Stimulated activated CD4-positive, alpha-beta T cell treated with anti-CD3 and anti-CD28 coated beads, Interleukin-2, amount 100 ng/mL, for 48 hours (primary cell): ENCODE results near the gene IL4R.

ENCODE experiments used
- DNase-seq, 2 donors: peaks; one replicate each; pipeline ENCODE4 v3.0.0-alpha.2; 2020

The IL4R gene

DNA sequence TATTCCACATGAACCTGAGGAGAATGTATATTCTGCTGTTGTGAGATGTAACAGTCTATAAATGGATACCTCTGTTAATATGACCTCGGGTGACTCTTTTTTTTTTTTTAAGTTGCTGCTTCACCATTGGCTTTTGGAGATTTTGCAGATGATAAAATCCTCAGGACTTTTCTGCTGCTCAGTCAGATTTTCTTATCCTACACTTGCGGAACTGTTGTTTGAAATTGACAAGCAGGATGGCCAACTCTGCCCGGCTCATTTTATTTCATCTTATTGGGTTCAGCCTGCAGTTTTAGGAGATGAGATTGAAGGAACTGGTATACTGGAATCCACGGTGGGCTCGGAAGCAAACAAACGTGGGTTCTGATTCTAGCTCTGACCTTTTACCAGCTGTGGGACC lies 19.3 kb downstream of the IL4R start:
- DNase-seq: no peak

DNA sequence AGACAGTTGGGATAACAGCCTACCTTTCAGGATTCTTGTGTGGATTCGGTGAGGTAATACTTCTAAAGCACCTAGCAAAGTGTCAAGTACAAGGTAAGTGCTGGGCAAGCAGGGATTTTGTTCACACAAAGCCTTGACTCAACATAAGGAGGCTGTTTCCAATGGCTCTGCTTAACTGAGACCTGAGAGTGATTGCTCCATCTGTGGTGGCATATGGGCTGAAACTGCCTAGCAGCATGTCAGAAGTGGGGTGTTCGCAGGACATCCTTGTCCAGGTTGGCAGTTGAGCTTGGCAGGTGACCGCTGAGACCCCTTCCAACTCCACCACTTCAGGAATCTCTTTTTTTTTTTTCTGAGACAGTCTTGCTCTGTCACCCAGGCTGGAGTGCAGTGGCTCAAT lies 19.8 kb downstream of the IL4R start:
- DNase-seq: no peak

DNA sequence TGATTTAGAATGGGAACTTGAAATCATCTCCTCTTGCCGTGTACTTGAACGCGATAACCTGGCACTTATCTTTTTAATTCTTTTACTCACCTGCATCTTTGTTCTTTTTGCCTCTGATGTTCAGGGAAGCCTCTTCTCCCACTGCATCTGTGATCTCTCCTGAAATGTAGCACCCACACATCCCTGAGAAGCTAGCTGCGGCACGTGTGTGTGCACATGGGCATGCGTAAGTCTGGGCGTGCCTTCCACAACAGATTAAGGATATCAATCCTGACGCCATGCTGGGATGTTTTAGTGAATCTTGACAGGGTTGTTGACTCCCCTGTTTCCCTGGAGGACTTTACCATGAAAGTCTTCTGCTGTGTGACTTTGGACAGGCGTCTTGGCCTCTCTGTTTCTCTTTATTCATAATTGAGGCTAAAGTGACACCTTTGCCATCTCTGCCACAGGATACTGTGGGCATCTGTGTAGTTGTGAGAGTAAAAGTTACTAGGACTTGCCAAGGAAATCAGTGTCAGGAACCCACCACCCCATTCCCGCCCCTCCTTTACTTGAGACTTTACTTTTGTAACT lies 20.5 kb downstream of the IL4R start:
- no peak for DNase-seq

DNA sequence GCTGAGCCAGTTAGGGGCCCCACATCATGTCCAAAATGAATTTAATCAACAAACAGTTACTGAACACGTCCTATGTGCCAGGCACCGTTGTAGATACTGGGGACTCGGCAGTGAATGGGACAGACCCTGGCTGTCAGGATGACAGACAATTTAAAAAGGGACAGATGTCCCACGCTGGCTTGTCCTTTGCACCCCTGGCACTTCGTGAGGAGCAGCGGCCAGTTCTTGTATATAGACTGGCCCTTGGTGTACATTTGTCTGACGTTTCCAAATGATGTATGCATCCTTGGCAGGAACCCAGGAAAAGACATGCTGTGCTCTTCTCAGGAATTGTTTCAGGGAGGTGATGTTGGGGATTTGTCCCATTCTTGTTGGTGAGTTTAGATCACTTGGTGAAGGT lies 21.1 kb downstream of the IL4R start:
- no peak for DNase-seq

DNA sequence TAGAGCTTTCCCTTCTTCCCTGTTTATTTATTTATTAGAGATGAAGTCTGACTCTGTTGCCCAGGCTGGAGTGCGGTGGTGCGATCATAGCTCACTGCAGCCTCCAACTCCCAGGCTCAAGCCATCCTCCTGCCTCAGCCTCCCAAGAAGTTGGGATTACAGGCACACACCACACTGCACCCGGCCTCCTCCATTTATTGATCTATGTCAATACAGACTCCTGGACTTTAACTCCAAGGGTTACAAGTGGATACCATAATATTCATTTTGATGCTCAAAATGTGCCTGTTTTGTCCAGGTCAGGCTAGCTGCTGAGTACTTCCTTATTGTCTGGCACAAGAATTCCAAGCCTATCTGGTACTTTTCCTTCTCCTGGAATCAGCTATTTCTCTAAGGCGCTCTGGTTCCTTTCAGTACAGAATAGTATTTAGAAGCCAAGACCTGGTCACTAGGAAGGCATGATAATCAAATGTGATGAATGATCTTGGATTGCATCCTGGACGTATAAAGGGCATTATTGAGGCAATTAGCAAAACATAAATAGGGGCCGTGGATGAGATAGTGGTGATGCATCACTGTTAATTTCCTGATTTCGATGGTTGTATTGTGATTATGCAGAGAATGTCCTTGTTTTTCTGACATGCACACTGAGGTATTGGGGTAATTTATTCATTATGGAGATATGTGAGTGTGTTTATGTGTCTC lies 21.7 kb downstream of the IL4R start:
- DNase-seq: no peak

DNA sequence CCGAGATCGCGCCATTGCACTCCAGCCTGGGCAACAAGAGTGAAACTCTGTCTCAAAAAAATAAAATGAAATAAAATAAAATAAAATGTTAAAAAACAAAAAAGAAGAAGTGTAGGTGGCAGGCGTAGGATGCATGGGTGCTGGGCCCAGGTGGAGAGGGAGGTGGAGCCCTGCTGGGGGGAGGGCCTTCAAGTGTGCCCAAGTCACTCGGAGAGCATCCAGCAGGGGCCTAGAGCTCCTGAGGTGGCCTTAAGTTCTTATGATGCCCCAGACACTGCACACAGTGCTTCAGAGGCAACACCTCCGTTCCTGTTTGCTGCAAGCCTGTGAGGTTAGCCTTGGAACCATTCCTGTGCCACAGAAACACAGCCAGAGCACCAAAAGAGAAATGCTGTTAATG lies 23.2 kb downstream of the IL4R start:
- no peak for DNase-seq

DNA sequence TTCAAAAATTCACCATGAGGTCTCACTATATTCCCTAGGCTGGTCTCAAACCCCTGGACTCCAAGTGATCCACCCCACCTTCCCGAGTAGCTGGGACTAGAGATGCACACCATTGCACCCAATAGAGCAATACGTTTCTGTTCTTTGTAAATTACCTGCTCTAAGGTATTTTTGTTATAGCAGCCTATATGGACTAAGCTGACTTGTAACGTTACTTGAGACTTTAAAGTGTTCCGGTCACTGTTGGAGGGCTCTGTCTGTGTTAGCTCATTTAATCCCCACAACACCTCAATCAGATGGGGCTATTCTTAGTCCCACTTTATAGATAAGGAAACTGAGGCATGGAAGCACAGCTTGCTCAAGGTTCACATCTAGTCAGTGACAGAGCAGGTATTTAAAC lies 25.4 kb downstream of the IL4R start:
- DNase-seq: no peak

DNA sequence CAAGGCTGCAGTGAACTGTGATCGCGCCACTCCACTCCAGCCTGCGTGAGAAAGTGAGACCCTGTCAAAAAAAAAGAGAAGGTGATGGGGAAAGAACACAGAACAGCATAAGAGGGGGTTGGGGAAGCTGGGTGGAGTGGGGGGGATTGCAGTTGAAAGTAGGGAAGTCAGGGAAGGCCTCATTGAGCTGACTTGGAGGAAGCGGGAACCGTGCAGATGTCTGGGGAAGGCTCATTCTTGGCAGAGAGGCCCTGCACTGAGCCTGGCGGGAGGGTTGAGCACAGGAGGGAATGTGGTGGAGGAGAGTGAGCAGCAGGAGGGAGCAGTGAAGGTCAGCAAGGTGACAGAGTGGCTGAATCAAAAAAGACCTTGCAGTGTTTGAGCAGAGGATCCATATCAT lies 26.9 kb downstream of the IL4R start:
- DNase-seq: no peak

DNA sequence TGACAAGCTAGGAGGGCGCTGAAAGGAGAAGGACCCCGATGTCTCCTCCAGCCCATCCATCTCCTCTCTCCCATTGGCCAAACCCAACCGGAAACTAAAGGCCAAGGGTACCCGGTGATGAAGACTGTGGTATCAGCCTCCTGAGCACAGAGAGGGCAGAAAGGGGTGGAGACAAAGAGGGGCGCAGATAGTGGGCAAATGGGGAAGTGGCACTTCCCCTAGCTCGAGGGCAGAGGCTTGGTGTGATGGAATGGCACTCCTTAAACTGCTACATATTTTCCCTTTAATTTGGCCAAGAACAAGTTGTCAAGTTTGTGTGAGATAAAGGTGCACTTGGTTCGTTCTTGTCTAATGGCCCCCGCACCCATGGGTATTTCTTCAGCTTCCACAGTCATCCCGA lies 27.8 kb downstream of the IL4R start:
- DNase-seq: no peak

DNA sequence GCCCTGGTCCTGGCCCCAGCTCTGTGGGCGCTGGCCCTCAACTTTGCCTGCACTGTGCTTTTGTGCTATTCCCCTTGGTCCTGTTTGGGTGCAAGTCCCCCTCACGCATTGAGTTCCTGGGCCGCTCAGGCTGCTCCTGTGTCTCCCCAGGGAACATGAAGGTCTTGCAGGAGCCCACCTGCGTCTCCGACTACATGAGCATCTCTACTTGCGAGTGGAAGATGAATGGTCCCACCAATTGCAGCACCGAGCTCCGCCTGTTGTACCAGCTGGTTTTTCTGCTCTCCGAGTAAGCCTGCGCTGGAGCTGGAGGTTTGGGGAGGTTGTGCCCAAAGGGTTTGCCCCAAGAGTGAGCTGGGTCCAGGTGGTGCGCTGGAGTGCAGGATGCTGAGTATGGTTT lies 28.2 kb downstream of the IL4R start:
- DNase-seq: no peak

DNA sequence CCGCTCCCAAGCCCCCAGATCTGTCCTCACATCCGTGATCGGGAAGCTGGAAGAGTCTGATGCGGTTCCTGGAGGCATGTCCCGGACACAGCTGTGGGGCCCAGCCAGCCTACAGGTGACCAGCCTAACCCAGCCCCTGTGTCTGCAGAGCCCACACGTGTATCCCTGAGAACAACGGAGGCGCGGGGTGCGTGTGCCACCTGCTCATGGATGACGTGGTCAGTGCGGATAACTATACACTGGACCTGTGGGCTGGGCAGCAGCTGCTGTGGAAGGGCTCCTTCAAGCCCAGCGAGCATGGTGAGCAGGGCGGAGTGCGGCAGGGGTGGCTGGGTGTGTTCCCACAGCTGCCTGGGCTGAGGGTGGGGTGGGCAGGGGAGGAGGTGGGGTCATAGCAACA lies 30.9 kb downstream of the IL4R start:
- DNase-seq: no peak

DNA sequence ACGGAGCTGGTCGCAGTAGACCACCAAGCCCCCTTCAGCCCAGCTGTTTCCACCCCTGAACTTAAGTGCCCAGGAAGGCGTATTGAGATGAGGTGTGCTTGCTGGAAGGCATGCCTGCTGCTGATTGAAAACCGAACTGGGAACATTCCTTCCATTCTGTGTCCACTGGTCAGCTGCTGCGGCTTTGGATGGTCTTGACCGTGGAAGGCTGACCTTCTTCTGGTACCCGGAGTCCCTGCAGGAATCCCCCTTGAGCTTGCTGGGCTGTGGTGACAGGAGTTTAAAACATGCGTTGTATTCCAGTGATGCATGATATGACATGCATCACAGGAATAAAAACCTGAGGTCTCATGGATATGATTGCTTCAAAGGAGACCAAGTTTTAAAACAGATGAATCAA lies 31.4 kb downstream of the IL4R start:
- no peak for DNase-seq

DNA sequence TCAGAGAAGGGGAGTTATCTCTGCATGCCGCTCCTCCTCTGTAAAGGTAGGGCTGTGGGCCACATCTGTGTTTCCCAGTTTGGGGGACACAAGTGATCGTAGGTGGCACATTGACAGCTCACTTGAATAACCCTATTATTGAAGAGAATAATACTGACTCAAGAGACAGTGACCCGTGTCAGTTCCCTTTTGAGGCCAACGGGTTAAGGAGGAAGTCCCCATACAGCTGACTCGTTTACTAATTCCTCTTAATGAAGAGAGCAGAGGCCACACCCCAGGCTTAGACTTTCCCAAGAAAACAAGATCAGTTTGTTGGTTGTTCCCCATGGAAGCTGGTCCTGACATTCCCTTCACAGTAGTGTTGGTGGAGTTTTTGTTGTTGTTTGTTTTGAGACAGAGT lies 33.0 kb downstream of the IL4R start:
- no peak for DNase-seq

DNA sequence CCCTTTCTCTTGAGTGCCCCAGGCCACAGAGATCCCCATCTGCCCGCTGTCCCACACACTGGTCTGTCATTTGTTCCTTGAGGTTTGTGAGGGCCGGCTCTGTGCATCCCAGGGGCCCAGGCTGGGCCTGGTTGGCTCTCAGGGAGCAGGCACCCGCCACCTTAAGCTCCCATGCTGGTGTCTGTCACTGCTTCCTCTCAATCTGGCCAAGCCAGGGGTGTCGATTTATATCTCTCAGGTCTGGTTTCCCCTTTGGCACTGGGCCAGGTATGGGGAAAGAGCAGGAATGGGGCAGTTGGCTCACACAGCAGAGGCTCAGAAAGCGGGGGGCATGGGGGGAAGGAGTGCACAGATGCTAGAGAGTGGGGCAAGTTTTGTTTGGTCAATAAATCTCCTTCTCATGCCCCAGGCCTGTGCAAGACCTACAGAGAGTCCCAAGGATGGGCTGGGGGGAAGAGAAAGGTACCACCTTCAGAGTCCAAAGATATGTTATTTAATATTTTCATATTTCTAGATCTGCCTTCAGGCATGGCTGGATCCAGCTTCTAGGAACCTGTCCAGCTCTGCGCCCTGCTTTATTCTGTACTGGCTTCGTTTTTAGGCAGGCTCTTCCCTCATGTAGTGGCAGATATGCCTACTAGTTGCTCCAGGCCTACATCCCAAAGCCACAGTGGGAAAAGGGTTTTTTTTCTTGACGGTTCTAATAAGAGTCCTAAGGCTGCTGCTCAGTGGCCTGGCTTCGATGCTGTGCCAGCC lies 34.3 kb downstream of the IL4R start:
- no peak for DNase-seq

DNA sequence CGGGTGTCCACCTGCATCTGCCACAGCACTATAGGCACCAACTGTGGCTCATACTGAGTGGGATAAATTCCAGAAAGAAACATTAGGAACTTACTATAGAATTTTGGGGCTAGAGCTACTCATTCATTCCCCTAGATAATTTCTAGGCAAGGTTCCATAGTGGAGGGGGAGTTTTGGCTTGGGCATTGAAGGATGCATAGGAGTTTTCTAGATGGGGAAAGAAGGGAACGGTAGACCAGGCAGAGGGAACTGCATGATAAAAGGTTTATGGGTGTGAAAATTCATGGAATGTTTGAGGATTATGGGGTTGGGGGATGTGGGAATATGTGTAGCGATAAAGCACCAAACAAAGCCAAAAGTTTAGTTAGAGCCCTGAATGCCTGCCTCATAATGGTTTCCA lies 35.5 kb downstream of the IL4R start:
- DNase-seq: no peak

DNA sequence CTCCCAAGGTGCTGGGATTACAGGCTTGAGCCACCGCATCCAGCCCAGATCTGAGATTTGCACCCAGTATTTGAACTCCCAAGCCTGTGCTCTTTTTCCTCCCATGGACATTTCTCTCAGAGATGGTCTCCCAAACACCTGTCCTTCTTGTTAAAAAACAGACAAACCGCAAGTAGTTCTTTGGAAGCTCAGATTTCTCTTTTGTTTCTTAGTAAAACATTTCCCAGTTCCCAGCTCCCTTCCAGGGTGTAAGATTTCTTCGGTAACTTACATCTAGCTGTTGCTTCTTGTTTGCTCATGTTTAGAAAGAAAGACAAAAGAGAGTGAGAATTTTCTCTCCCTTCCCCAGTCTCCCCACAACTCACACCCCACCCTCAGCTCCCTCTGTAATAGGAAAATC lies 36.2 kb downstream of the IL4R start:
- no peak for DNase-seq

DNA sequence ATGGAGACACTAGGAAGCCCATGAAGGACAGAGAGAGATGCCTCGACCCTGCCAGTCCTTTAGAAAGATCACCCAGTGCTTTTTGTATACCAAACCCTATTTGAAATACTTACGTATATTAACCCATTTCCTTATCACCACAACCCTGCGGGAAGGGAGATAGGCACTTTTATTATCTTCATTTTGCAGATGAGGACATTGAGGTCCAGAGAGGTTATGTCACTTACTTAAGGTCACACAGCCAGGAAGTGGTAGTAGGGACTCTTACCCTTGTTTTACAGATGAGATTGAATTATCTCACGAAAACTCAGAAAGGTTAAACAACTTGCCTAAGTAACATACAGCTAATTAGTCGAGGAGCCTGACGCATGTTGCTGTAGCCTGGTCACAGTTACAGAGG lies 38.2 kb downstream of the IL4R start:
- DNase-seq: no peak

DNA sequence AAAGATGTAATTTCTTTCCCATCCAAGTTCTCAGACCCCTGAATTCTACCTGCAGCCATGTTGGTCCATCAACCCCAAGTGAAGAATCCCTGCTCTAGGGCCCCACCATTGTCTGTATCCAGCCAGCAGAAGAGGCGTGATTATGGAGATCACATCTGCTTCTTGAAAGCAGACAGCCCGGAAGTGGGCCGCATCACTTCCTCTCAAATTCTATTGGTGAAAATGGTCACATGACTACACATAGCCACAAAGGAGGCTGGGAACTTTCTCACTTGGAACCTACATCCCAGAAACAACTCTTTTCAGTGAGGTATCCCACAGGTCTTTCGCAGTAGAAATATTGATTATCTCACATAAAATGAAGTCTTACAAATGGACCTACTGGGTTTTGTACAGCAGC lies 40.1 kb downstream of the IL4R start:
- no peak for DNase-seq

DNA sequence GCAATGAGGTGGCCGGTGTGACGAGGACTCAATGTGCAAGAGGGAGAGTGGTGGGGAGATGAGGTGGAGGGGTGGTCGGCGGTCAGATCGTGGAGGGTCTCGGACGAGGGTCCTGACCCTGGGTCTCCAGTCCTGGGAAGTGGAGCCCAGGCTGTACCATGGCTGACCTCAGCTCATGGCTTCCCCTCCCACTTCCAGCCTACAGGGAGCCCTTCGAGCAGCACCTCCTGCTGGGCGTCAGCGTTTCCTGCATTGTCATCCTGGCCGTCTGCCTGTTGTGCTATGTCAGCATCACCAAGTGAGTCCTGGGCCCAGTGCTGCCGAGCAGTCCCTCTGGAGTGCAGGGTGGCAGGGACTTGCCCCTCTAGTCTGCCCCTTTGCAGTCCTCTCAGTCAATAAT lies 41.8 kb downstream of the IL4R start:
- no peak for DNase-seq

DNA sequence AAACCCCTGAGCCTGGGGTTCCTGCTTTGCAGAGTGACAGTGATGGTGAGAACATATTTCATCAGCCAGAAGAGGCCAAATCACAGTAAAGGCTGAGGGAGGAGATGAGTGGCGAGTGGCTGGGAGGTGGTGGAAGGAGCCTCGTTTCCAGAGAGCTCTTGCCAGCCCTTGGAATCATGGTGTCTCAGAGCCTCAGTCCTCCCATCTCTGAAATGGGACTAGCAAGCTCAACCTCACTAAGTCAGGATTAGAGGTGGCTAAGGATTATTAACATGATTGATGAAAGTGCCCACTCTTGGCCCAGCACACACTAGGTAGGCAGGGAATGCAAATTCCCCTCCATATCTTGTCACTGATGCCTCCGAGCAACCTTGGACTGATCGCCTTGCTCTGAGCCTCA lies 43.0 kb downstream of the IL4R start:
- DNase-seq: no peak

DNA sequence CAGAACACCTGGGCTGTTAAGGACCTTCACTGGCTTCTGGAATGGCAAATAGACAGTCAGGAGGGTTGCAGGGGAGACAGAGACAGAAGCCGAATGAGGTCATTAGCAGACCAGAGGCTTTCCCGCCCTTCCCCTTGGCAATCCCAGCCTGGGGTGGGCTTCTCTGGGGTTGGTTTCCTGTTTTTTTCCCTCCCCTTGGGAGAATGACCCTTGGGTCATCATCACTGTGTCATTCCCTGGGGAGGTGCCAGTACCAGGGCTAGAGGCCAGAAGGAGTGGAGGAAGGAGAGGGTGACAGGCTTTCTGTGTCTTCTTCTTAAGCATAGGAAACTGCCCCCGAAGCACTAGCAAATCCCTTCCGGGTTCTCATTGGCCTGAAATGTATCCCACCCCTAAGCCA lies 45.3 kb downstream of the IL4R start:
- no peak for DNase-seq

DNA sequence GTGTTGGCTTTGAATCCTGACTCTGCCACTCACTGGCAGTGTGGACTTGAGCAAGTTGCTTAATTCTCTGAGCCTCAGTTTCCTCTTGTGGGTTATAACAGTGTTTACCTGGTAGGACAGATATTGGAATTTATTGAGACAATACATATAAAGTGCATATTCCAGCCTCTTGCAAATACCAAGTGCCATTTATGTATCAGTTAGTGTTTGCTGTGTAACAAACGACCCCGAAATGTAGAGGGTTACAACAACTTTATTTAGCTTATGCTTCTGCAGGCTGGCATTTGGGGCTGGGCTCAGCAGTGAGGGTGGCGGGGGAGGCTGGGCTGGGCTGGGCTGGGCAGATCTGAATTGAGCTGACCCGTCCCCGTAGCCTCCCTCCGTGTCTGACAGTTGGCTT lies 45.8 kb downstream of the IL4R start:
- DNase-seq: no peak

DNA sequence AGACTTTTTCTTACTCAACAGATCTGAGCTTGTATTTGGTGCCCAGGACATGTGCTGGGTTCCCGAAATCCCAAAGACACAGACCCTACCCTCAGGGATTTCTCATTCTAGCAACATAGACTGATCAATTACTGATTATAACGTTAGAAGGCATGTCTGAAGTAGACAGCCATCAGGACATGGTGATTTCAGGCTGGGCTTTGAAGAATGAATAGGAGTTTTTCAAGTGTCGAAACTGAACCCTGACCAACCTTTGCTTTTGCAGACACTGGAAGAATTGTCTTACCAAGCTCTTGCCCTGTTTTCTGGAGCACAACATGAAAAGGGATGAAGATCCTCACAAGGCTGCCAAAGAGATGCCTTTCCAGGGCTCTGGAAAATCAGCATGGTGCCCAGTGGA lies 48.2 kb downstream of the IL4R start:
- DNase-seq: no peak

DNA sequence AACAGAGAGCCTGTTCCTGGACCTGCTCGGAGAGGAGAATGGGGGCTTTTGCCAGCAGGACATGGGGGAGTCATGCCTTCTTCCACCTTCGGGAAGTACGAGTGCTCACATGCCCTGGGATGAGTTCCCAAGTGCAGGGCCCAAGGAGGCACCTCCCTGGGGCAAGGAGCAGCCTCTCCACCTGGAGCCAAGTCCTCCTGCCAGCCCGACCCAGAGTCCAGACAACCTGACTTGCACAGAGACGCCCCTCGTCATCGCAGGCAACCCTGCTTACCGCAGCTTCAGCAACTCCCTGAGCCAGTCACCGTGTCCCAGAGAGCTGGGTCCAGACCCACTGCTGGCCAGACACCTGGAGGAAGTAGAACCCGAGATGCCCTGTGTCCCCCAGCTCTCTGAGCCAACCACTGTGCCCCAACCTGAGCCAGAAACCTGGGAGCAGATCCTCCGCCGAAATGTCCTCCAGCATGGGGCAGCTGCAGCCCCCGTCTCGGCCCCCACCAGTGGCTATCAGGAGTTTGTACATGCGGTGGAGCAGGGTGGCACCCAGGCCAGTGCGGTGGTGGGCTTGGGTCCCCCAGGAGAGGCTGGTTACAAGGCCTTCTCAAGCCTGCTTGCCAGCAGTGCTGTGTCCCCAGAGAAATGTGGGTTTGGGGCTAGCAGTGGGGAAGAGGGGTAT lies 48.9 kb downstream of the IL4R start:
- no peak for DNase-seq
